Measurements from ENCODE around the gene RCAN1.

RCAN1 gene

DNA sequence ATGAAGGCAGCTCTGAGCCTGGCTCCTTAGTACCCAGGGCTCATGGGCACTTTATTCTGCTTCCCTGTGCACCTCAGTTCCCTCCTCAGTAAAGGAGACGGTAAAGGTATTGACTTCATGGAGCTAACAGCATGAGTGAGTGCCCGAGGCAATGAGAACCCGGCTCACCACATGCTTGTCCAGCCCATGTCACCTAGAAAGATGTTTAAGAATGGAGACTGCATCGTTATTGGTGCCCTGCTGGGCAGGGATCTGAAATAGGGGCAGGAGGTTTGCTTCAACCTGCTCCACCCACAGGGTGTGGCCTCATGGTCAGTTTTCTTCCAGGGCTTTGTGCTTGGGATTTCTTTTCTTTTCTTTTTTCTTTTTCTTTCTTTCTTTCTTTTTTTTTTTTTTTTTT lies 95.9 kb downstream of the RCAN1 start:
- H3K36me3 ChIP-seq (replicated peaks; ENCODE audit: low read depth, low read length) = no peaks in the 10 kb centered on the region
- H3K79me2 ChIP-seq (ENCODE audit: low read length) = no peaks in the 10 kb centered on the region
- no peak overlapping the region for H3K27ac ChIP-seq (ENCODE audit: low read length)
- no peak for TF ChIP-seq EZH2phosphoT487 (IDR thresholded peaks at IDR 0.05; ENCODE audit: low read depth)
- TF ChIP-seq, protein P1, sequence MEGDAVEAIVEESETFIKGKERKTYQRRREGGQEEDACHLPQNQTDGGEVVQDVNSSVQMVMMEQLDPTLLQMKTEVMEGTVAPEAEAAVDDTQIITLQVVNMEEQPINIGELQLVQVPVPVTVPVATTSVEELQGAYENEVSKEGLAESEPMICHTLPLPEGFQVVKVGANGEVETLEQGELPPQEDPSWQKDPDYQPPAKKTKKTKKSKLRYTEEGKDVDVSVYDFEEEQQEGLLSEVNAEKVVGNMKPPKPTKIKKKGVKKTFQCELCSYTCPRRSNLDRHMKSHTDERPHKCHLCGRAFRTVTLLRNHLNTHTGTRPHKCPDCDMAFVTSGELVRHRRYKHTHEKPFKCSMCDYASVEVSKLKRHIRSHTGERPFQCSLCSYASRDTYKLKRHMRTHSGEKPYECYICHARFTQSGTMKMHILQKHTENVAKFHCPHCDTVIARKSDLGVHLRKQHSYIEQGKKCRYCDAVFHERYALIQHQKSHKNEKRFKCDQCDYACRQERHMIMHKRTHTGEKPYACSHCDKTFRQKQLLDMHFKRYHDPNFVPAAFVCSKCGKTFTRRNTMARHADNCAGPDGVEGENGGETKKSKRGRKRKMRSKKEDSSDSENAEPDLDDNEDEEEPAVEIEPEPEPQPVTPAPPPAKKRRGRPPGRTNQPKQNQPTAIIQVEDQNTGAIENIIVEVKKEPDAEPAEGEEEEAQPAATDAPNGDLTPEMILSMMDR (IDR thresholded peaks at IDR 0.05; ENCODE audit: low read depth, low read length) = no peak
- H3K4me3 ChIP-seq (ENCODE audit: low read length) = no peak overlapping the region
- H4K20me1 ChIP-seq (ENCODE audit: insufficient read depth, low read length) = no peaks in the 10 kb centered on the region
- no peaks in the 10 kb centered on the region for H3K9me3 ChIP-seq (ENCODE audit: insufficient read depth, low read length)
- H3K4me1 ChIP-seq (ENCODE audit: low read length) = no peaks in the 10 kb centered on the region
- no peak overlapping the region for H3K4me2 ChIP-seq (ENCODE audit: low read length)
- H2AFZ ChIP-seq (ENCODE audit: low read depth, low read length) = no peak overlapping the region
- H3K27me3 ChIP-seq (ENCODE audit: low read depth, low read length) = no peaks in the 10 kb centered on the region
- H3K9ac ChIP-seq (ENCODE audit: low read length) = no peak overlapping the region

DNA sequence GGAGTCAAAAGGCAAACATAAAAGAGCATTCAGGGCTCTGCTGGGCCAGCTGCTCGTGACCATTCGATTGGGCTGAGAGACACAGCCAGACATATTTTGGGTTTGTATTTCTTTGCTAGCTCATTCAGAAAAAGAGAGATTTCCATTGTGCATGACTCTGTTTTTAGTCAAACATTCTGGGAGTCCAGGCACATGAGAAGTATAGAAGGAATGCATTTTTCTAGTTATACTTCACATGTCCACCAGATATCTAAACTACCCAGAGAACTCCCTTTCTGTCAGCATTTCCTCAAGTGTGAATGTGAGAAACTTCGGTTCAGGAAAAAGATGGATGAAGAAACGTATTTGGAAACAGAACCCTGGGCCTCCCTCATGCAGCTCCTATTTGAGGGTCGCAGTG lies 96.6 kb downstream of the RCAN1 start:
- Histone ChIP-seq H3K27me3 (ENCODE audit: low read depth, low read length) (no peaks in the 10 kb centered on the region), H3K4me1 (ENCODE audit: low read length) (no peaks in the 10 kb centered on the region), H2AFZ (ENCODE audit: low read depth, low read length) (no peak overlapping the region), H3K79me2 (ENCODE audit: low read length) (no peaks in the 10 kb centered on the region), H3K27ac (ENCODE audit: low read length) (no peak overlapping the region), H3K4me3 (ENCODE audit: low read length) (no peak overlapping the region), H3K9ac (ENCODE audit: low read length) (no peak overlapping the region), H4K20me1 (ENCODE audit: insufficient read depth, low read length) (no peaks in the 10 kb centered on the region), H3K9me3 (ENCODE audit: insufficient read depth, low read length) (no peaks in the 10 kb centered on the region), H3K4me2 (ENCODE audit: low read length) (no peak overlapping the region), H3K36me3 (replicated peaks; ENCODE audit: low read depth, low read length) (no peaks in the 10 kb centered on the region)
- TF ChIP-seq EZH2phosphoT487 (IDR thresholded peaks at IDR 0.05; ENCODE audit: low read depth) = no peak
- TF ChIP-seq, protein P1 (IDR thresholded peaks at IDR 0.05; ENCODE audit: low read depth, low read length) = no peak

DNA sequence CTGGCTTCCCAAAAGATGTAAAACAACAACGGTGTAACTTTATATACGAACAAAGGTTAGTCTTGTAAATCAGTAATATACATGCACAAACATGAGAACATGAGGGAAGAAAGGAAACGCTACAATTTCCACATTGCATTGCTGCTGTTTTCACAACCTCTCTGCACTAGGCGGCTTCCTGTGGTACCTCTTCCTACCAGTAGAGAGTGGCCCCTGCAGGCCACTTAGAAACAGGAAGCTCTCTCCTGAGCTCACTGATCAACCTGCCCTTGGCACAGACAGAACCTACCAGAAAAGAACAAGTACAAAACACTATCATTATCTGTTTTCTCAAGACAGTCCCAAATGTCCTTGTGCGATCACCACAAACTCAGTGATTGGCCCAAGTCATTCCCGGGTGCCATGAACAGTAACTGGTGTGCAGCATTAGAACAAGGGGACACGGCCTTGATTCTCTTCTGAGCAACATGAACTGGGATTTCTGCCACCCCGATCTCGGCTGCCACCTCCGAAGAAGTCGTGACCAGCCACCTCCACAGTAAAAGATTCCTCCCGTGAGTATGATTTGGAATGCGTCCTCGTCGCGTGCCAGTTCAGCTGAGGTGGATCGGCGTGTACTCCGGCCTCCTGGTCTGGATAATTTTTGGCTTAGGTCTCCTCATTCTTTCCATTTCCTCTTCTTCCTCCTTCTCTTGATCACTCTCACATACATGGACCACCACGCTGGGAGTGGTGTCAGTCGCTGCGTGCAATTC lies 97.2 kb downstream of the RCAN1 start:
- no peaks in the 10 kb centered on the region for H3K9me3 ChIP-seq (ENCODE audit: insufficient read depth, low read length)
- no peak overlapping the region for H3K27ac ChIP-seq (ENCODE audit: low read length)
- no peak overlapping the region for H2AFZ ChIP-seq (ENCODE audit: low read depth, low read length)
- no peaks in the 10 kb centered on the region for H3K79me2 ChIP-seq (ENCODE audit: low read length)
- no peak overlapping the region for H3K4me2 ChIP-seq (ENCODE audit: low read length)
- H4K20me1 ChIP-seq (ENCODE audit: insufficient read depth, low read length) = no peaks in the 10 kb centered on the region
- no peaks in the 10 kb centered on the region for H3K4me1 ChIP-seq (ENCODE audit: low read length)
- no peak overlapping the region for H3K9ac ChIP-seq (ENCODE audit: low read length)
- H3K4me3 ChIP-seq (ENCODE audit: low read length) = no peak overlapping the region
- H3K36me3 ChIP-seq (replicated peaks; ENCODE audit: low read depth, low read length) = no peaks in the 10 kb centered on the region
- no peak for TF ChIP-seq EZH2phosphoT487 (IDR thresholded peaks at IDR 0.05; ENCODE audit: low read depth)
- TF ChIP-seq, protein P1 (IDR thresholded peaks at IDR 0.05; ENCODE audit: low read depth, low read length) = 0 out of 2 replicates have a peak, but pooled peaks have one; percentile 18
- no peaks in the 10 kb centered on the region for H3K27me3 ChIP-seq (ENCODE audit: low read depth, low read length)

DNA sequence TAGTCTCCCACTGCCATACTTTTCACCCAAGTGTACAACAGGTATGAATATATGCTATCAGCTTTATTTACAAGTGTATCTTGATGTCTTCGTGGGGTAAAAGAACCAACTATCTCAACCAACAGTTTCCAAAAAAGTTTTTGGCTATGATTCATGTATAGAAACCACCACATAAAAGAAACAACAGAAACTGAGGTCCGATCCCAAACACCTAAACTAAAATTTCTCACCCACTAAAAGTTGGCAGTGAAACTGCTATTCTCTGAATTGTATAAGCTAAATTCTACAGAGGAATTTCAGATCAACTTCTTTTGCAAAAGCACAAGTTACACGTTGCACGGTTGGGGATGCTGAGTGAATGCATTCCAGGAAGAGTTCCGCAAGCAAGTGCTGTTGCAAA lies 97.9 kb downstream of the RCAN1 start:
- Histone ChIP-seq H3K27me3 (ENCODE audit: low read depth, low read length) (no peaks in the 10 kb centered on the region), H2AFZ (ENCODE audit: low read depth, low read length) (no peak overlapping the region), H3K36me3 (replicated peaks; ENCODE audit: low read depth, low read length) (no peaks in the 10 kb centered on the region), H3K27ac (ENCODE audit: low read length) (no peak overlapping the region), H3K4me3 (ENCODE audit: low read length) (no peak overlapping the region), H4K20me1 (ENCODE audit: insufficient read depth, low read length) (no peaks in the 10 kb centered on the region), H3K4me2 (ENCODE audit: low read length) (no peak overlapping the region), H3K9ac (ENCODE audit: low read length) (no peak overlapping the region), H3K9me3 (ENCODE audit: insufficient read depth, low read length) (no peaks in the 10 kb centered on the region), H3K79me2 (ENCODE audit: low read length) (no peaks in the 10 kb centered on the region), H3K4me1 (ENCODE audit: low read length) (no peaks in the 10 kb centered on the region)
- TF ChIP-seq EZH2phosphoT487 (IDR thresholded peaks at IDR 0.05; ENCODE audit: low read depth) = no peak
- TF ChIP-seq, protein P1 (IDR thresholded peaks at IDR 0.05; ENCODE audit: low read depth, low read length) = no peak

All from OCI-LY3 (cell line).